HG03103 (cell line): ENCODE measurements around the gene MCM8.

Experiments
- ATAC-seq: cut with Tn5 transposase; IDR thresholded peaks from one replicate; pipeline ENCODE4 v1.9.1; 2021; ENCODE audit warnings: low read depth; ENCODE audit not compliant: unreplicated experiment

MCM8 gene

DNA sequence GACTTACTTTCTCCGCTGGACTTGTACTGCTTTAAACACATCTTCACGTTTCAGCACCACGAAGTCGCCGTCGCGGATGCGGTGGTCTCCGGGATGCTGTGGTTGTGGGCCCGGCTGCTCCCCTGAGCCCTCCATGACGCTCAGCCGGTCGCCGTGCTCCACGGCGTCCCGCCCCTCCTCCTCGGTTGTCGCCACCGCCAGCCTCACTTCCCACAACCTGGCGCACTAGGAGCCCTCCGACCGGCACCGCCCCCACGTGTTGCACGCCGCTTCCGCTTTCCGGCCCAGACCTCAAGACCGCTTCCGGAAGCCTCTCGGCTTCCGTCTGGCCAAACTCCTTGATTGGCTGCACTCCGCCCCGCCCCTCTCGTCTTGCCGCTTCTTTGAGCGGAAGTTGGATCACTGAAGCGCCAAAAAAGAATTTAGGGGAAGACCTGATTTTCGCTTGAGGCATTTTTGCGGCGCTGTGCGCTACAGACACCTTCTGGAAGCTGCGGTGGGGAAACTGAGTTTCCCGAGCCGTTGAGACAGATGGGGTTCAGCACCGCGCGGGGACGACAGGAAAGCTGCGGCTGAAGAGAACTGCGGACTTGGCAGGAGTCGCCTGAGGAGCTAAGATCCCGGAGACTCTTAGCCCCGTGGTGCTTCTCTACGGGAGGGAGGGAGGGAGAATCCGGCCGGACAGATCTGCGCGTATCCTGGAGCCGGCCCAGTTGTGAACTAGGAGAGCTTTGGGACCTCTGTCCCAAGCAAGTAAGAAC lies at the start of gene MCM8, which contains the start of gene TRMT6:
Gene MCM8 (plus strand): TSS at position 382 of the 761 bp plus-strand sequence. CDS start 1,364 bp downstream, outside the sequence.
Gene TRMT6 (minus strand): TSS at position 263 of the 761 bp plus-strand sequence. CDS start 128 bp downstream, at position 135.
- peak; percentile 98 for ATAC-seq

DNA sequence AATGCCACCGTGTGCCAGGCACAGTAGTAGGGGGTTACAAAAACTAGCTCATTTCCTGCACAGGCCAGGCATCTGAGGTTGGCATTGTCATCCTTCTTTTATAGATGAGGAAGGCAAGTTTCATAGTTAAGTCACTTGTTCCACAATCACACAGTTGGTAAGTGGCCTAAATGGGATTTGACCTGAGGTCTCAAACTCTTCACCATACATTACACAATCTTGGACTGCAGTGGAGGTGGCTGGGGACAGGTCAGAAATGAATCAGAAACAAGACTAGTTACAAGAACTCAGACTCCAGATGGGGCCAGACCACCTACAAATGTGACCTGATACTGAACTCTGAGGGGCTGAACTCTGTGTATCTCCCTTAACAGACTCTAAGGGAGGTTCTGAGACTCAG lies 49.5 kb upstream of the MCM8 start:
- ATAC-seq, result no peak

DNA sequence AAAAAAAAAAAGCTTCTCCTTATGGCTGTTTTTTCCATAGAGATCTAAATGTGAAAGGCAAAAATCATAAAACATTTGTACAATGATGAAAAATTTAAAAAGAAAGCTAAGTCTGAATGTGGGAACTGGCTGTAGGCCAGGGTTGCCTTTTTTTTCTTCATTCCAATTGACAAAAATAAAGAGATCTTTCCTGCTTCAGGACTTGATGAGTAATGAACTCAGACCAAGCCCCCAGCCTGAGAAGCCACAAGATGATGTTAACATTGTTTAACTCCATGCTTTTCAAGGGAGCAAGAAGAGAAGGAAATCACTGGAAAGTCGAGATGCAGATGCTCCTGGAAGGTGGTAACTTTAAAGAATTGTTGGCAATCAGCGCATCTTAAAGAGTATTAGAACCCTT lies 41.5 kb upstream of the MCM8 start:
- no peak for ATAC-seq

DNA sequence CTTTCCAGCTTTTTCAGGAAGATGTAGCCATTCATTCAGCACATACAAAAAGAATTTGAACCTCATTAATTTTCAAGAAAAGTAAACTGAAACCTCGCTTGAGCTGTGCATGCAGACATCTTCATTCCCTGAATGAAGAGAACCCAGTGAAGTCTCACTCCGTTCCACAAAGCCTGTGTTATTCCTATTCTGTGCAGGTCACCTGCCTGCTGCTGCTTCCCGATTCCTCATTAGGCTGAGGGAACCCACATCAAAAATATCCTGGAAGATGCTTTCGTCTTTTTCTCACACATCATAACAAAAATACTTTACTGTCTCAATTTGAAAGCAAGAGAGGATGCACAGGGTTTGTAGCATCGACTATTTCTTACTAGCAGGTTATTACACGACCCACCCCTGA lies 40.3 kb upstream of the MCM8 start:
- ATAC-seq, result no peak

DNA sequence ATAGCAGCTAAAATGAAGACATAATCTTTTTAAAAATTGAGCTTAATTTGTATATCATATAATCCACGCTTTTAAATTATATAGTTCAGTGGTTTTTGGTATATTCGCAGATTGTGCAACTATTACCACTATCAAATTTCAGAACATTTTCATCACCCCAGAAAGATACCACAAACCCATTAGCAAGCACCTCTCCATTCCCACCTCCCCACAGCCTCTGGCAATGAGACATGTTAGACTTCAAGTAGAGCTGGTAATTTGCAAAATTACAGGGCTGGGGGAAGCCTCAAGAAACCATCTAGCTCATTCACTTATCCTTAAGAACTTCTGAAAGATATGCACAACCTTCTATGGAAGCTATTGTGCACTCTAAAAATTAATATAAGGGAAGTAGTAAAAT lies 37.3 kb upstream of the MCM8 start:
- no peak for ATAC-seq

DNA sequence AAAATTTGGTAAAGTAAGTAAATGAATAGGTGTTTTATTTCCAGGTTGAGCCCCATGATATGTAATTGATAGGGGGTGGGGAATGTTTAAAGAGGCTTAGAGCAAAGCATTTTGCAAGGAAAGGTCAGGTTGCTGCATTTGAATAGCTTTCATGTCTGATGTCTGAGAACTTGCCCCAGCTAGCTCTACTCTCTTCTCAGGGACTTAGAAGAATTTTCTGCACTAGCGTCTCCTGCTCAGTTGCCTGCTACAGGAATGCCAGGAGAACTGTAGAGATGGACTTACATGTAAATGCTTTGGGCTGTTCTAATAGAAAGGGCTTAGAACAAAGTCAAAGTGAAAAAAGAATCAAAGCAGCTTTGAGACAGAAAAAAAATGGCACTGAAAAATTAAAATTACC lies 35.6 kb upstream of the MCM8 start:
- no peak for ATAC-seq

DNA sequence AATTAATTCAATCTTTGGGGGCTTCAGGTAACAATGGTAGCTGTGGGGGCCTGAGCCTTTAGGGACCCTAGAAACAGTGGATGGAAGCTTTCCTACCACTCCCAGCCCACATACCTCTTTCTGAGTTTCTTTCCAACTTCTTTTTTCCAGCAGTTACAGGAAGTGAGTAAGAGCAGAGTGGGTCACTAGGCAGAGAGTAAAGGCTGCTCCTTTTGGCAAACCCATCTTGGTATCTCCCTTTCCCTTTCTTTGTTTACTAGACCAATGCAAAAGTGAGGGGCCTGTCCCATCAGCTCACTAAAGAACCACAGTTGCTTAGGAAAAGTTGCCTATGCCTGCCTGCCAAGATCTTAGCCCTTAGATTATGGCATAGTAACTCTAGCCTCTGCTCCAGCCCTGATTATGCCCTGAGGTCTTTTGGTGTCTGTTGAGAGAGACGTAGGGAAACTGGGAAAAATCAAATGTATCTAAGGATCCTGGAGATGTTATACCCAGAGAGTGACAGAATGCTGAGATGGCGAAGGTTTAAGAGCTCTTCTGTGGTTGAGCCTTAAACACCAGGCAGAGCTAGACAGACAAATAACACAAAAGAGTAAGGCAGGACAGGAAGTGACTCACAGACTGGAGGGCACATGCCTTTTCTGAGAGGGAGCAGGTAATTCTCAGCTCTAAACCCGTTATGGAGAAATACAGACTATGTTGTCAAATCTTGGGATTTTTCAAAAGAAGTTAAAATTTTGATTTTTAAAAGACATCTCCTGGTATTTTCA lies 31.4 kb upstream of the MCM8 start:
- no peak for ATAC-seq

DNA sequence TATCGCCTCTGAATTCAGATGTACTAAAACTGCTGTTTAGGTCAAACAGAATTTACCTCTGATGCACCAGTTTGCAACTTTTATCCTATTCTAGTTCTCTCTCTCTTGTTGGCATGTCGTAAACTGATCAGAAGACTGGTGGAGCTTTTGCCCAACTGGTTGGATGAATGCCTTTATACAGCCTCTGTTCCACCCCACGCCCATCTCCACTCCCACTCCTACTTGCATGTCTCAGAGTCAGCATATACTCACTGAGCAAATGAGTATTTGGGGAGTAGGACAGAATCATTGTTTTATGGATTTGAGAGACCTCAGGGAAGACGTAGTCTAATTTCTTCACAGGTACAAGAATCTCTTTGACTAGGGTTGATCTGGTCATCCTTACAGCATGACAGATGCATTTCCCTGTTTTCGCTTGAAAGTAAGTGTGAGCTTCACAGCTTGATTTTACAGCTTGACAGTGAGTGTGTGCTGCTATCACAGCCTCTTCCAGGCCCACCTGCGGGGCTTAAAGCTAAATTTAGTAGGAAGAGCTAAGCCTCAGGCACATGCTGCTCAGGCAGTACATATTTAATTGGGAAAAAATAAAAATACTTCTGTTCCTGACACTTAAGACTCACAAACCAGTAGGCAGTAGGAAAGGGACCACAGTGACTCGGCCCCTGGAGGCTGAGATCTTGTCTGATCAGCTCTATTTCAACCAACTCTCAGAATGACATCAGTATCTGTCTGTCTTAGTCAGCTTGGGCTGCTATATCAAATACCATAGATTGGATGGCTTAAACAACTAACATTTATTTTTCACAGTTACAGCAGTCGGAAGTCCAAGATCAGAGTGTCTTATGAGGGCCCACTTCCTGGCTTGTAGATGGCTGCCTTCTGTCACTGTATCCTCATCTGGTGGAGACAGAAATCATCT lies 30.6 kb upstream of the MCM8 start:
- ATAC-seq, result no peak

DNA sequence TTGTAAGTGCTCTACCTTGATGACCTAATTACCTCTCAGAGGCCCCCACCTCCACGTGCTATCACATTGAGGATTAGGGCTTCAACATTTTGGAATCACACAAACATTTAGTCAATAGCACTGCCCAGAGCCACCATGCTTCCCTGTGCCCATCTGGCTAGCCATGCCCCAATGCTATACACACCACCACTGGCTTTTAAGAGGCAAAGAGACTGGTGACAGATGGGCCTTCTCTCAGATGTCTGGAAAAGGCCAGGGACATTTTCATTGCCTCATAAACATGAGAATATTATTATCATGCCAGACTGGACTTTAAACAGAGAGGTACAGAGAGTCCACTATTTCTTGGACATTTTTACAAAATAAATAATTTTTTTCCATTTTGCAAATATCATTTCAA lies 29.9 kb upstream of the MCM8 start:
- ATAC-seq, result no peak

DNA sequence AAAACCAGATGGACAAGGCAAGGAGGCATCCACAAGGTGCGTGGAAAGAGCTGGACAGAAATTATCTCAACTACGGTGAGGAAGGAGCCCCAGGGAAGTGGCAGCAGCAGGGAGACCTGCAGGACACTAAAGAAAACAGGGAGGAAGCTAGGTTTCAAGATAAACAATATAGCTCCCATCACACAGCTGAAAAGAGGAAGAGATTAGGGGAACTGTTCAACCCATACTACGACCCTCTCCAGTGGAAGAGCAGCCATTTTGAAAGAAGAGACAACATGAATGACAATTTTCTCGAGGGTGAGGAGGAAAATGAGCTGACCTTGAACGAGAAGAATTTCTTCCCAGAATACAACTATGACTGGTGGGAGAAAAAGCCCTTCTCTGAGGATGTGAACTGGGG lies 27.0 kb upstream of the MCM8 start:
- ATAC-seq, result no peak

DNA sequence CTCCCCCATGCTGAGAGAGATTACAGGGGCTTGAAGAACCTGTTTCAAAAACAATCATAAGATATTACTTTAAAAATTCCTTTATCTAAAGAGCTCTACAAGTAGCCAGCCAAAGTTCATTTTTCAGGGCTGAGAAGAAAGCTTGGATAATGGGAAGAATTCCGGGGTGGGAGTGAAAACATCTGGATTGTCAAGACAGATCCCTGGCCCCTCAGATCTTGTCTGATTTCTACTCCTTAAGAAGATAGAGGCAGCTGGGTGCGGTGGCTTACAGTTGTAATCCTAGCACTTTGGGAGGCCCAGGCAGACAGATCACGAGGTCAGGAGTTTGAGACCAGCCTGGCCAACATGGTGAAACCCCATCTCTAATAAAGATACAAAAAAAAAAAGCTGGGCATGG lies 24.9 kb upstream of the MCM8 start:
- ATAC-seq, result no peak

DNA sequence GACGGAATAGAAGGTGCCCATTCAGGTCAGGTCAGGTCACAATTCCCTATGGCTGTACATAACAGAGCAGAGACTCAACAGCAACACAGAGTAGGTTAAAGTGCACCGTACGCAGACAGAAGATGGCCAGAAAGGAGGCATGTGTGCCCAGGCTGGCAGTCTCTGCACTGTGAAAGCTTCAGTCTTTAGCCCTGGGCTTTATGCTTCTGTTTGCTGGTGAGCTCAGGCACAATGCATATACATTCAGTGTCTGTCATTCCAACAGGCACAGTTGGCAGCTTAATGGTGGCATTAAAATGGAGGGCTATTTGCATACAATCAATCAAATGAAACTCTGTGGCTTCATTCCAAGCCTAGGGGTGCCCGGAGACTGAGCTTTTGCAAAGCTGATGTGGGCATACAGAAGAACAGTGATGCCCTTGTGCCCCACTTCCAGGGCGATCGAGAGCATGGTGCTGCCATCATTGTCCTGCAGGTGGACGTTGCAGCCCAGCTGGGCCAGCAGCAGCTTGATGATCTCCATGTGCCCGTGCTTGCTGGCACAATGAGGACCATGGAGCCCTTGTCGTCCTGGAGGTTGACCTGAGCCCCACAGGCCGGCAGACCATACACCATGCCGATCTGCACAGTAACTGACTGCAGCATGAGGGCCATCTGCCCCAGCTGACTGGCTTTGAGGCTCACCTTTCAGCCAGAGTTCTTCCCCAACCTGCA lies 22.5 kb upstream of the MCM8 start:
- ATAC-seq, result no peak

DNA sequence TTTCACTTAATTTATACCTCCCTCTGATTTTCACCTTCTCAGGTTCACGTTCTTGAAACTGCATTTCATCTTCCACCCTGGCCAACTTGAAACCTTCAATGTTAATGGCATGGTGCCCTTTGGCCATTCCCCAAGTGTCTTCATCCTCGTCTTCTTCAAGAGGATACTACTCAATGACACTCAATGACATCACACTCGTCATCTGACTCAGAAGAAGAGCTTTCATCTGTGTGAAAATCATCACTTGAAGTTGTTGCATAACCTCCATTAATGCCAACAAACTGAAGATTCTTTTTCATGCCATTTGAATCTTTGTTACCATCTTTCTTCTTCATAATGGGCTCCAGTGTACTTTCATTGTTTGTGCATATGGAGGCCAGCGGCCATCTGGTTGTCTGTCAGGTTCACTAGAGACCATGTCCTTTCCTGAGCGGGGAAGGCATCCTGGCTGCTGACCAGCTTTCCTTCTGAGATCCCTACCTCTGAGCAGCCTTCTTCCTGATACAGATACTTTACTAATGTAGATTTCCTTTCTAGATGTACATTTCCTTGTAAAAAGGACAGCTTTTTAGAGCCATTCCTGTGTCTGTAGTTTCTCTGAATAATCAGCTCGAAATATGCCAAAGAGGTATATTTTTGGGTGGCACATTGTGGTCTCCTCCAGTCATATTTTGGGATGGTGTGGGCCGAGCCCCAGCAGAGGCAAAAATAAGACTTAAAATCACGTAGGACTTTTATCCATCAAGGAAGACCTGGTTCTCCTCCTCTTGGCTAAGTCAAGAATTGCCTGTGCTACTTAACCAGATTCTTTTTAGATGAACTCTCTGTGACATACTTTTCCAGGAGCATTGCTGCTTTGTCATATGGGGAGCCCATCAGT lies 21.4 kb upstream of the MCM8 start:
- no peak for ATAC-seq

DNA sequence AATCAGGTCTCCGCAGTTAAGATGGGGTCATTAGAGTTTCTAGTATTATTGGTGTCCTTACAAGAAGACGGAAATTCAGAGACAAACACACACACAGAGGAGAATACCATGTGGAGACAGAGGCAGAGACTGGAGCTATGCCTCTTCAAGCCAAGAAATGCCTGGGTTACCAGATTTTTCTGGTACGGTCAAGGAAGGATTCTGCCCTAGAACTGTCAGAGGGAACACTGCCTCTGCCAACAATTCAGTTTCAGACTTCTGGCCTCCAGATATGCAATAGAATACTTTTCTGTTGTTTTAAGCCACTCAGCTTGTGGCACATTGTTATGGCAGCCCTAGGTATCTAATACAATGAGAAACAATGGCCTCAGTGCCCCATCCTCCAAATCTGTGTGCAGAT lies 19.0 kb upstream of the MCM8 start:
- no peak for ATAC-seq

DNA sequence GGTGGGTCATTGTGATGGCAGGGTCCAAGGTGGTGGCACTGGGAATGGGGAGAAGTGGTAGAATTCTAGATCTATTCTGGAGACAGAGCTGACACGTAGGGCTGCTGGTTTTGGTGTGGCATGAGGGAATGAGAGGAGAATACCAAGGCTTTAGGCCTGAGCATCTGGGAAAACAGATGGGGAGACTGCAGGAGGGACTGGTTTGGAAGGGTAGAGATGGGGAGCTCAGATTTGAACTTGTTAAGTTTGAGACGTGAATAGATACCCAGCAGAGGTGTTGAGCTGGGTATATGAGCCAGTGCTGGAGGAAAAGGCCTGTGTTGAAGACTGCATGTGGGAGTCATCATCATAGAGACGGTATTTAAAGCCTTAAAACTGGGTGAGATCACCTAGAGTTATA lies 17.7 kb upstream of the MCM8 start:
- ATAC-seq, result no peak

DNA sequence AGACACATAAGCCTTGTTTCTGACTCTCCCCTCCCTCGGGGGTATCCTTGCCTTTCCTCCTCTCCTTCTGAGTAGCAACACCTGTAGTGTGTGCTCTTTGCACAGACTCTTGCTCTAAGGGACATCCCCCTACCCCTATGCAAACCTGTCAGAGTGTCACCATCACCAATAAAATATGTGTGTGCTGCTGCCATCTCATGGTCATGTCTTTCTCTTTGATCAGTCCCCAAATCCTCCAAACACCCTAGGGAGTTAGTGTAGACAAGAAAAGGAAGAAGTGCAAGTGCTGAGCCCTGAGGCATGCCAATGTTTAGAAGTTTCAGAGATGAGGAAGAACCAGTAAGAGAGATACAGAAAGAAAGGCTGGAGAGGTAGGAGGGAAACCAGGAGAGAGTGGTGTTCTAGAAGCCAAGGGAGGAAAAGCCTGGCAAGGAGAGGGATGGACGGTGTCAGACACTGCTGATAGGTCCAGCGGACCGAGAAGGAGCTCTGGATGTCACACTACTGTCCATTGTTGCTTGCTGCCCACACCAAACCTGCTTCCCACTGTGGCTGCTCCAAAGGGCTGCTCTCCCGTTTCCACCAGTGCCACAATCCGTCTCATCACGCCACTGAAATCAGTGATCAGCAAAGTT lies 16.5 kb upstream of the MCM8 start:
- ATAC-seq, result no peak

DNA sequence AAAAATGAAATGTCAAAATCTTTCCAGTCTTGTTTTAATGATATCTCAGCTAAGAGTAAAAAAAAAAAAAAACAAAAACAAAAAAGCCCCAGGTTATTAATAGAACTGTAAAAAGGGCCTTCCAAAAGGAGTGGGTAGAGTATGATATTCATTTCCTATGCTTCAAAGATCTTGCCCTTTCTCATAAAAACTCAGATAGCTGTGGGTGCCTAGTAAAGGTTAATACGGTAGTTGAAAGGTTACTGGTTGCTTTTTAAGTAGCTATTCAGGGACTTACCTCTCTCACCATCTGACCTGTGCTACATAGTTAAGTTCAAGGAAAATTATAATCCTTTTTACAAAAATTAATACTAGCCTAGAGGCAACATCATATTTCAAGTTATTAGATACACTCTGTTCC lies 15.1 kb upstream of the MCM8 start:
- no peak for ATAC-seq

DNA sequence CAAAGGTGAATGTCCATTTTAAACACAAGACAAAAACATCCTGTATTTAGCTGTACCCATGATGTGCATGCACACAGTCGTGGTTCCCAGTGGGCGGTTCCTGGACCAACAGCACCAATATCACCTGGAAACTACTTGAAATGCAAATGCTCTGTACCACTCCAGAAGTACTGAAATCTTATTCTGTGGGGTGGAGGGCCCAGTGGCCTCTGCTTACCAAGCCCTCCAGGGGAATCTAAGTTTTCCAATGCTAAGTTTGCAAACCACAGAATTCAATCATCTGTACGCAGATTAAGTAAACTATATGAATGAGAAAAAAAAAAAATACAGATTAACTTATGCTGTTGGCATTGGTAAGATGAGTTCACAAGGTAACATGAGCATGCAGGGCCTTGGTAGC lies 14.2 kb upstream of the MCM8 start:
- no peak for ATAC-seq

DNA sequence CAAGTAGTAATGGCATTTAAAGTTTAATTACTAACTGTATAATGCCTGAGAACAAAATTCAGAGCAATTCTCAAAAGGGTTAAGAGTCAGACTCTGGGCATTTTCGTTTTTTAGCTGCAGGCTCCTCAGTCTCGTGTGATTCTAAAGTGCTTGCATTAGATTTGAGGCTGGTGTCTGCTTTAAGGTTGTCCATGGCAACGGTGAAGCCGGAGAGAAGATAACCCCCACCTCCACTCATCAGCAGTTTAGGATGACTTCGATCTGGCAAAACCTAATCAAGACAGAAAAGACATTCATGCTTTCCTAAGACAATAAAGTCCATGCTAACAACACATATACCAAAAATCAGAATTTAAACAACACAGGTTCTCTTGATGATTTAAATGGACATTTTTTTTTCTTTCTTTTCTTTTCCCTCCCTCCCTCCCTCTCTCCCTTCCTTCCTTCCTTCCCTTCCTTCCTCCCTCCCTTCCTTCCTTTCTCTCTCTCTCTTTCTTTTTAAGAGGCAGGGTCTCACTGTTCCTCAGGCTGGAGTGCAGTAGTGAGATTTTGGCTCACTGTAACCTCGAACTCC lies 11.9 kb upstream of the MCM8 start:
- no peak for ATAC-seq
